ENCODE data around the gene TXNRD1. TPM values are rescaled to one million over a fixed set of nuclear protein-coding genes. Genes with fewer than 3 reads are reported as not detected.

The TXNRD1 gene
- total RNA-seq, 3 donors from 2014 or later, result 76.0 to 117 (median 77.5) TPM

DNA sequence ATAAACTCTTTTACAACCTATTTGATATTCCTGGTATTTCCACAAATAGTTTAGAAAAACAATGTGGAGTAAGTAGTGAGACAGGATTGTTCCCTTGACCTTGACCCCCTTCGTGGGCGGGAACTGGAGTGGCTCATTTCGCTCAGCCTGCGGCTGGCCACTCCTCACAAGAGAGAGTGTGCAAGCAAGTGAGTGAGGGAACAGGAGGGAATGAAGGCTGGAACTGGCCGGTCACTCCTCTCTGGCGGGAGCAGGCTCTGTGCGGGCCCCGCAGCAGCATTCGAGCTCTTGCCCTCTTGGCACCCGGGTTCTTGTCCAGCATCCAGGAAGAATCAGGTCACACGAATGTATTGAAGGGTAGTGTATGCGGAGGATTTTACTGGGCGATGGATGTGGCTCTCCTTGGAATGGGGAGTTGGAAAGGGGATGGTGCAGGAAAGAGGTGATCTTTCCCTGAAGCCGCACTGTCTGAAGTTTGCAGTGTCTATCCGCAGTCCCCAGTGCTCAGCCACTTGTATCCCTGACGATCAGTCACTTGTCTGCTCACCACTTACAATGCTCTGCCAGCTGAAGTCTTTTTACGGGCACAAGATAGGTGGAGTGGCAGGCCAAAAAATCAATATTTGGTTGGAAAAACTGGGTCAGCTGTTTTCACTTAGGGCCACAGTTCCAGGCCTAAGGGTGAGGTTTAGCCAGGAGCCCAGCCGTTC lies 28.0 kb upstream of the TXNRD1 start:
- Histone ChIP-seq H3K4me1 (ENCODE audit: low read depth) (no peaks in the 10 kb centered on the region), H3K4me3 (no peak overlapping the region), H3K9me3 (peaks cover 3% of the 10 kb centered on the region), H3K36me3 (ENCODE audit: low read depth) (no peaks in the 10 kb centered on the region)
- TF ChIP-seq, protein P1, sequence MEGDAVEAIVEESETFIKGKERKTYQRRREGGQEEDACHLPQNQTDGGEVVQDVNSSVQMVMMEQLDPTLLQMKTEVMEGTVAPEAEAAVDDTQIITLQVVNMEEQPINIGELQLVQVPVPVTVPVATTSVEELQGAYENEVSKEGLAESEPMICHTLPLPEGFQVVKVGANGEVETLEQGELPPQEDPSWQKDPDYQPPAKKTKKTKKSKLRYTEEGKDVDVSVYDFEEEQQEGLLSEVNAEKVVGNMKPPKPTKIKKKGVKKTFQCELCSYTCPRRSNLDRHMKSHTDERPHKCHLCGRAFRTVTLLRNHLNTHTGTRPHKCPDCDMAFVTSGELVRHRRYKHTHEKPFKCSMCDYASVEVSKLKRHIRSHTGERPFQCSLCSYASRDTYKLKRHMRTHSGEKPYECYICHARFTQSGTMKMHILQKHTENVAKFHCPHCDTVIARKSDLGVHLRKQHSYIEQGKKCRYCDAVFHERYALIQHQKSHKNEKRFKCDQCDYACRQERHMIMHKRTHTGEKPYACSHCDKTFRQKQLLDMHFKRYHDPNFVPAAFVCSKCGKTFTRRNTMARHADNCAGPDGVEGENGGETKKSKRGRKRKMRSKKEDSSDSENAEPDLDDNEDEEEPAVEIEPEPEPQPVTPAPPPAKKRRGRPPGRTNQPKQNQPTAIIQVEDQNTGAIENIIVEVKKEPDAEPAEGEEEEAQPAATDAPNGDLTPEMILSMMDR (IDR thresholded peaks at IDR 0.05), result no peak
- intact Hi-C loops (cut with DNase I, micrococcal nuclease), result no loop called here
- no peak for ATAC-seq
- DNase-seq, result no peak

DNA sequence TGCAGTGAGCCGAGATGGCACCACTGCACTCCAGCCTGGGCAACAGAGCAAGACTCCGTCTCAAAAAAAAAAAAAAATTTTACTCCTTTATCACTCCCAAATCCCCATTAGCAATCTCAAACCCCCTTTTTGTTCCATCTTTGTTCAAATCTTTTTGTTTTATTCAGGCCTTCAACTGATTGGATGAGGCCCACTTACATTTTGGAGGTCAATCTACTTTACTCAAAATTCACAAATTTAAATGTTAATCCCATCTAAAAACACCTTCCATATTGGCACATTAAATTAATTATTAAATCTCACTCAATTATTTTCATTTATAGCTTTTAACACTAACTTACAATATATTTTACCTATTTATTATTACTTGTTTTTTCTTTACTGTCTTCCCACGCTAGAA lies 27.0 kb upstream of the TXNRD1 start:
- Histone ChIP-seq H3K9me3 (peaks cover 3% of the 10 kb centered on the region), H3K4me1 (ENCODE audit: low read depth) (no peaks in the 10 kb centered on the region), H3K4me3 (no peak overlapping the region), H3K36me3 (ENCODE audit: low read depth) (no peaks in the 10 kb centered on the region)
- no peak for DNase-seq
- intact Hi-C loops (cut with DNase I, micrococcal nuclease), result no loop called here
- no peak for ATAC-seq
- TF ChIP-seq, protein P1 (IDR thresholded peaks at IDR 0.05), result no peak

DNA sequence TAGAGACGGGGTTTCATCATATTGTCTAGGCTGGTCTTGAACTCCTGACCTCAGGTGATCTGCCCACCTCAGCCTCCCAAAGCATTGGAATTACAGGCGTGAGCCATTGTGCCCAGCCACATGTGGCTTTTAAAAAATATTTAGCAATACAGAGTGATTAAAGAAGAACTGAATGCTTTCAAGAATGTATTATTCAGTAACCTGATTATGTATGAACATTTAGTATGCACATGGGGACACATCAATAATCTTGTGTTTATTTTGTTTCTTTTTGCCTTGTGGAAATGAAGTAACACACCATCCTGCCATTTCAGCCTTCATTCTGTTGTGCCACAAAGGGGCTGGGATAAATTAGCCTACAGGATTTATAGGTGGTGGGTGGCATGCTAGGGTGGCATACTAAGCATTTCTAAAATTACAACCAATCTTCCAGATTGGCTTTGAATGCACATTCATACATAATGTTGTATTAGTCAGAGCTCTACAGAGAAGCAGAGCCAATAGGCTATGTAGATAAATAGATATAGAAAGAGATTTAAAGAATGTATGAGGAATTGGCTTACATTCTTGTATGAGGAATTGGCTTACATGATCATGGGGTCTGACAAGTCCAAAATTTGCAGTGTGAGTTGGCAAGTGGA lies 25.5 kb upstream of the TXNRD1 start:
- intact Hi-C loops (cut with DNase I, micrococcal nuclease), result no loop called here
- no peaks in the 10 kb centered on the region for H3K9me3 ChIP-seq
- ATAC-seq (no peak), DNase-seq (no peak)
- TF ChIP-seq, protein P1 (IDR thresholded peaks at IDR 0.05), result no peak
- H3K4me1 ChIP-seq (ENCODE audit: low read depth), result no peaks in the 10 kb centered on the region
- no peaks in the 10 kb centered on the region for H3K36me3 ChIP-seq (ENCODE audit: low read depth)
- H3K4me3 ChIP-seq, result no peak overlapping the region

DNA sequence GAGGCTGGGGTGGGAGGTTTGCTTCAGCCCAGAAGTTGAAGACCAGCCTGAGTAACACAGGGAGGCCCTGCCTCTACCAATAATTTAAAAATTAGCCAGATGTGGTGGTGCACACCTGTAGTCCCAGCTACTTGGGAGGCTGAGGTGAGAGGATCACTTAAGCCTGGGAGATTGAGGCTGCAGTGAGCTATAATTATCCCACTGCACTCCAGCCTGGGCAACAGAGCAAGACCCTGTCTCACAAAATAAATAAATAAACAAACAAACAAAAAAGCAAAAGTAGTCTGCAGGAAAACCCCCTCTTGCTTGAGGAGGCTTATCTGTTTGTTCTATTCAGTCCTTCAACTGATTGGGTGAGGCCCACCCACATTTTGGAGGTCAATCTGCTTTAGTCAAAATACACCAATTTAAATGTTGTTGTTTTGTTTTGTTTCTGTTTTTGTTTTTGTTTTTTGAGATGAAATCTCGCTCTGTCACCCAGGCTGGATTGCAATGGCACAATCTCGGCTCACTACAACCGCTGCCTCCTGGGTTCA lies 24.9 kb upstream of the TXNRD1 start:
- no peak overlapping the region for H3K4me3 ChIP-seq
- no peak for ATAC-seq

DNA sequence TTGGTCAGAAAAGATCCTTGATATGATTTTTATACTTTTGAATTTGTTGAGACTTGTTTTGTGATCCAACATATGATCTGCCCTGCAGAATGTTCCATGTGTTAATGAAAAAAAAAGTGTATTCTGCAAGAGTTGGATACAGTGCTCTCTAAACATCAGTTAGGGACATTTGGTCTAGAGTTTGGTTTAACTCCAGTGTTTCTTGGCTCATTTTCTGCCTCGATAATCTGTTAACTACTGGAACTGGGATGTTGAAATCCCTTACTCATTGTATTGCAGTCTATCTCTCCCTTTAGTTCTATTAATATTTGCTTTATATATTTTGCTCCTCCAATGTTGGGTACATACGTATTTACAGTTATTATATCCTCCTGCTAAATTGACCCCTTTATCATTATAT lies 18.3 kb upstream of the TXNRD1 start:
- no peaks in the 10 kb centered on the region for H3K4me1 ChIP-seq (ENCODE audit: low read depth)
- intact Hi-C loops (cut with DNase I, micrococcal nuclease), result no loop called here
- ATAC-seq (no peak), DNase-seq (no peak)
- H3K9me3 ChIP-seq, result no peaks in the 10 kb centered on the region
- H3K4me3 ChIP-seq, result no peak overlapping the region
- TF ChIP-seq, protein P1 (IDR thresholded peaks at IDR 0.05), result no peak
- no peaks in the 10 kb centered on the region for H3K36me3 ChIP-seq (ENCODE audit: low read depth)

More for the DNA sequence above, 24.9 kb upstream of the TXNRD1 start:
- TF ChIP-seq, protein P1 (IDR thresholded peaks at IDR 0.05), result no peak
- intact Hi-C loops (cut with DNase I, micrococcal nuclease), result no loop called here
- Histone ChIP-seq H3K36me3 (ENCODE audit: low read depth) (no peaks in the 10 kb centered on the region), H3K4me1 (ENCODE audit: low read depth) (no peaks in the 10 kb centered on the region), H3K9me3 (no peaks in the 10 kb centered on the region)
- DNase-seq, result no peak

Measured in mucosa of descending colon (tissue), 3 donors.